Thoracic aorta endothelial cell (primary cell): ENCODE data around the gene RDH14. TPM values are rescaled to one million over a fixed set of nuclear protein-coding genes. Genes with fewer than 3 reads are reported as not detected.

Source experiments
- small RNA-seq: library from RNA; depleted of rRNA; stranded (forward); fragments of <200 nt; gene quantifications from one replicate; pipeline ENCODE3, GENCODE V24; 2012
- total RNA-seq: library from RNA; depleted of rRNA; stranded (reverse); fragments of >200 nt; gene quantifications from 2 replicates; pipeline ENCODE4 v1.2.3, GENCODE V29; 2012

The RDH14 gene
- total RNA-seq = 18.2 and 19.4 TPM in 2 replicates

GRCh38 chr2:18560031-18560796 lies at the start of gene RDH14:
TSS of gene RDH14 (minus strand) at chr2:18560653. CDS start at chr2:18560572, 81 bp downstream.

GRCh38 chr2:18589354-18589753 lies 28.9 kb upstream of the RDH14 start, which contains the start of gene NT5C1B:
TSS of gene NT5C1B (minus strand) at chr2:18589569. CDS start at chr2:18589468, 101 bp downstream.

Small RNA genes within 50 kb of the gene (small RNA-seq; reads per million reads assigned to genes)
- not detected for gene RNU6-1215P

Other genes starting within 250 kb of the RDH14 start
- not detected in 2 replicates for gene NT5C1B, start 28.9 kb upstream of the RDH14 start, total RNA-seq